SK-N-SH treated with all-trans-retinoic acid at 6 μM for 48 hours (cell line): ENCODE data around the gene FARS2.

Source experiments
- ATAC-seq: fragments of 200-7000 bp; cut with Tn5 transposase; 3 replicates; pipeline ENCODE4 v1.9.1; 2020; ENCODE audit warnings: mild to moderate bottlenecking, moderate library complexity
- ARNTL ChIP-seq: fragments of 450-650 bp; formaldehyde crosslinking; IDR thresholded peaks from 2 replicates; pipeline ENCODE4 v1.5.0; 2020; ENCODE audit warnings: low read depth, mild to moderate bottlenecking, moderate library complexity, borderline replicate concordance
- BACH2 ChIP-seq: fragments of 250-450 bp; sonication (Bioruptor Pico); IDR thresholded peaks from 2 replicates; pipeline ENCODE4 v1.9.0; 2021; ENCODE audit warnings: mild to moderate bottlenecking, borderline replicate concordance
- CSDC2 ChIP-seq: fragments of 250-450 bp; sonication (Bioruptor Pico); IDR thresholded peaks from 2 replicates; pipeline ENCODE4 v1.5.0; 2020; ENCODE audit warnings: mild to moderate bottlenecking, moderate library complexity
- CSRNP3 ChIP-seq: fragments of 250-450 bp; sonication (Bioruptor Pico); IDR thresholded peaks from 2 replicates; pipeline ENCODE4 v1.5.1; 2021; ENCODE audit warnings: mild to moderate bottlenecking, moderate library complexity
- GLIS3 ChIP-seq: fragments of 250-450 bp; sonication (Bioruptor Pico); IDR thresholded peaks from 2 replicates; pipeline ENCODE4 v1.5.0; 2020; ENCODE audit warnings: mild to moderate bottlenecking, moderate library complexity
- ISL1 ChIP-seq: fragments of 250-450 bp; sonication (Bioruptor Pico); IDR thresholded peaks from 2 replicates; pipeline ENCODE4 v2.1.2; 2022; ENCODE audit warnings: mild to moderate bottlenecking, moderate library complexity
- OSR1 ChIP-seq: fragments of 250-450 bp; sonication (Bioruptor Pico); IDR thresholded peaks from 2 replicates; pipeline ENCODE4 v1.8.0; 2022; ENCODE audit warnings: moderate library complexity, mild to moderate bottlenecking, inconsistent platforms
- PATZ1 ChIP-seq: fragments of 250-450 bp; sonication (Bioruptor Pico); IDR thresholded peaks from 2 replicates; pipeline ENCODE4 v1.8.0; 2020; ENCODE audit warnings: mild to moderate bottlenecking, moderate library complexity, borderline replicate concordance
- POU6F1 ChIP-seq: fragments of 250-450 bp; sonication (Bioruptor Pico); IDR thresholded peaks from 2 replicates; pipeline ENCODE4 v1.8.0; 2021; ENCODE audit warnings: low read depth, mild to moderate bottlenecking, moderate library complexity, borderline replicate concordance
- PPARA ChIP-seq: fragments of 250-450 bp; sonication (Bioruptor Pico); IDR thresholded peaks from 2 replicates; pipeline ENCODE4 v1.5.0; 2020; ENCODE audit warnings: mild to moderate bottlenecking, borderline replicate concordance
- RARB ChIP-seq: fragments of 250-450 bp; sonication (Bioruptor Pico); IDR thresholded peaks from 2 replicates; pipeline ENCODE4 v1.8.0; 2021; ENCODE audit warnings: mild to moderate bottlenecking, moderate library complexity
- SNAI2 ChIP-seq: fragments of 250-450 bp; sonication (Bioruptor Pico); IDR thresholded peaks from 2 replicates; pipeline ENCODE4 v1.5.0; 2020; ENCODE audit warnings: mild to moderate bottlenecking, moderate library complexity
- TOX ChIP-seq: fragments of 250-450 bp; sonication (Bioruptor Pico); IDR thresholded peaks from 2 replicates; pipeline ENCODE4 v1.8.0; 2021; ENCODE audit warnings: mild to moderate bottlenecking, moderate library complexity, borderline replicate concordance
- TSHZ2 ChIP-seq: fragments of 250-450 bp; sonication (Bioruptor Pico); IDR thresholded peaks from 2 replicates; pipeline ENCODE4 v1.5.0; 2020; ENCODE audit warnings: mild to moderate bottlenecking, moderate library complexity
- ZC3H10 ChIP-seq: fragments of 250-450 bp; sonication (Bioruptor Pico); IDR thresholded peaks from 2 replicates; pipeline ENCODE4 v1.5.1; 2021; ENCODE audit warnings: mild to moderate bottlenecking, moderate library complexity
- ZFP3 ChIP-seq: fragments of 250-450 bp; sonication (Bioruptor Pico); IDR thresholded peaks from 2 replicates; pipeline ENCODE4 v1.5.0; 2020; ENCODE audit warnings: mild to moderate bottlenecking, moderate library complexity
- ZFP30 ChIP-seq: fragments of 450-650 bp; formaldehyde crosslinking; IDR thresholded peaks from 2 replicates; pipeline ENCODE4 v1.5.0; 2022; ENCODE audit warnings: mild to moderate bottlenecking, moderate library complexity
- ZNF565 ChIP-seq: fragments of 450-650 bp; formaldehyde crosslinking; conservative IDR thresholded peaks from 2 replicates; pipeline ENCODE4 v1.5.0; 2020; ENCODE audit warnings: low read depth, mild to moderate bottlenecking, moderate library complexity
- ZNF70 ChIP-seq: fragments of 450-650 bp; formaldehyde crosslinking; IDR thresholded peaks from 2 replicates; pipeline ENCODE4 v1.5.0; 2020; ENCODE audit warnings: mild to moderate bottlenecking, moderate library complexity
- ZNF8 ChIP-seq: fragments of 450-650 bp; formaldehyde crosslinking; IDR thresholded peaks from 2 replicates; pipeline ENCODE4 v1.5.0; 2020; ENCODE audit warnings: mild to moderate bottlenecking, moderate library complexity

Gene FARS2

GRCh38 chr6:5250451-5250850 lies 10.9 kb upstream of the FARS2 start:
- no peak for TF ChIP-seq ZFP30
- no peak for TF ChIP-seq ZNF70 (CRISPR knock-in tag)
- TF ChIP-seq GLIS3 (CRISPR knock-in tag), result no peak
- no peak for TF ChIP-seq PPARA (CRISPR knock-in tag)
- TF ChIP-seq CSDC2 (CRISPR knock-in tag), result no peak
- TF ChIP-seq TSHZ2 (CRISPR knock-in tag), result no peak
- no peak for TF ChIP-seq BACH2 (CRISPR knock-in tag)
- no peak for TF ChIP-seq TOX (CRISPR knock-in tag)
- TF ChIP-seq ZFP3, result no peak
- TF ChIP-seq POU6F1 (CRISPR knock-in tag), result no peak
- TF ChIP-seq, all 23 proteins: peak for 0
- ATAC-seq, result no peak

GRCh38 chr6:5250911-5251310 lies 10.4 kb upstream of the FARS2 start:
- ATAC-seq, result no peak

GRCh38 chr6:5256952-5257351 lies 4.4 kb upstream of the FARS2 start:
- no peak for ATAC-seq
- no peak for TF ChIP-seq CSRNP3 (CRISPR knock-in tag)
- TF ChIP-seq ARNTL (CRISPR knock-in tag), result no peak
- no peak for TF ChIP-seq ISL1 (CRISPR knock-in tag)
- TF ChIP-seq ZNF70 (CRISPR knock-in tag), result no peak
- TF ChIP-seq PATZ1 (CRISPR knock-in tag), result no peak
- no peak for TF ChIP-seq GLIS3 (CRISPR knock-in tag)
- TF ChIP-seq ZC3H10 (CRISPR knock-in tag), result no peak
- no peak for TF ChIP-seq OSR1 (CRISPR knock-in tag)
- TF ChIP-seq ZNF8 (CRISPR knock-in tag), result no peak
- no peak for TF ChIP-seq TSHZ2 (CRISPR knock-in tag)
- no peak for TF ChIP-seq ZFP3
- TF ChIP-seq BACH2 (CRISPR knock-in tag), result no peak
- no peak for TF ChIP-seq ZNF565
- no peak for TF ChIP-seq ZFP30
- no peak for TF ChIP-seq RARB
- no peak for TF ChIP-seq PPARA (CRISPR knock-in tag)

More at GRCh38 chr6:5250911-5251310, 10.4 kb upstream of the FARS2 start:
- TF ChIP-seq POU6F1 (CRISPR knock-in tag) (no peak), CSRNP3 (CRISPR knock-in tag) (no peak), SNAI2 (CRISPR knock-in tag) (no peak)
